GM18909 (cell line): Measurements from ENCODE around the gene PNPLA8.
A peak's percentile ranks its signal among the peaks of the same experiment; 100 is the strongest.
"Not testable (repeated sequence)": the region's sequence is repeated elsewhere in the genome, so short reads cannot be mapped to it uniquely, and the experiment has no call there.

Experiments
- ATAC-seq: cut with Tn5 transposase; IDR thresholded peaks from one replicate; pipeline ENCODE4 v1.9.1; 2021; ENCODE audit warnings: mild to moderate bottlenecking; ENCODE audit not compliant: unreplicated experiment, poor library complexity

PNPLA8 gene

GRCh38 chr7:108525985-108526767 is at the start of gene PNPLA8:
Gene PNPLA8 (minus strand): TSS chr7:108526135. CDS start chr7:108515491, 10,644 bp downstream.
- peak; percentile 97 for ATAC-seq

GRCh38 chr7:108575156-108575555 is 49.2 kb upstream of the PNPLA8 start:
- ATAC-seq = no peak

- no peak for ATAC-seq
Measured at GRCh38 chr7:108572480-108572879, 46.5 kb upstream of the PNPLA8 start.

GRCh38 chr7:108570146-108570755 is 44.3 kb upstream of the PNPLA8 start:
- ATAC-seq = peak; percentile 25

- ATAC-seq = peak; percentile 95
Measured at GRCh38 chr7:108569381-108570145, 43.6 kb upstream of the PNPLA8 start, which contains the start of the genes DNAJB9 and THAP5. Gene DNAJB9 (plus strand): TSS chr7:108569874. CDS start chr7:108571727, 1,853 bp downstream. Gene THAP5 (minus strand): TSS chr7:108569706. CDS start chr7:108569569, 137 bp downstream.

- no peak for ATAC-seq
Measured at GRCh38 chr7:108568801-108569380, 43.0 kb upstream of the PNPLA8 start.

- ATAC-seq = no peak
Measured at GRCh38 chr7:108565987-108566386, 40.1 kb upstream of the PNPLA8 start.

- ATAC-seq = no peak
Measured at GRCh38 chr7:108561047-108561619, 35.2 kb upstream of the PNPLA8 start.

- ATAC-seq = no peak
Measured at GRCh38 chr7:108559253-108559652, 33.3 kb upstream of the PNPLA8 start.

GRCh38 chr7:108557617-108558016 is 31.7 kb upstream of the PNPLA8 start:
- no peak for ATAC-seq

- ATAC-seq = no peak
Measured at GRCh38 chr7:108557191-108557590, 31.3 kb upstream of the PNPLA8 start.

GRCh38 chr7:108556665-108557064 is 30.7 kb upstream of the PNPLA8 start:
- not testable (repeated sequence) for ATAC-seq

- ATAC-seq = not testable (repeated sequence)
Measured at GRCh38 chr7:108548141-108548896, 22.4 kb upstream of the PNPLA8 start.

- ATAC-seq = no peak
Measured at GRCh38 chr7:108541478-108541877, 15.5 kb upstream of the PNPLA8 start.

GRCh38 chr7:108538685-108539084 is 12.8 kb upstream of the PNPLA8 start:
- ATAC-seq = not testable (repeated sequence)

GRCh38 chr7:108538236-108538635 is 12.3 kb upstream of the PNPLA8 start:
- ATAC-seq = not testable (repeated sequence)

- no peak for ATAC-seq
Measured at GRCh38 chr7:108537229-108537628, 11.3 kb upstream of the PNPLA8 start.

GRCh38 chr7:108535744-108536143 is 9.8 kb upstream of the PNPLA8 start:
- no peak for ATAC-seq

- ATAC-seq = no peak
Measured at GRCh38 chr7:108535257-108535656, 9.3 kb upstream of the PNPLA8 start.
